CD14-positive monocyte (primary cell): Measurements from ENCODE around the gene VPS39. TPM values are rescaled to one million over a fixed set of nuclear protein-coding genes. Genes with fewer than 3 reads are reported as not detected.

Source experiments
- DNase-seq, 3 donors: peaks; one replicate each; pipeline ENCODE4 v3.0.0-alpha.2; 2011 to 2022
- H2AFZ ChIP-seq: 2 replicates; pipeline ENCODE4 v1.6.0; 2012; ENCODE audit warnings: mild to moderate bottlenecking, low read depth, low read length, inconsistent platforms; ENCODE audit not compliant: insufficient read depth, poor library complexity, severe bottlenecking
- H3K27ac ChIP-seq, 2 donors: 1 replicate in 1 of 2; 2 replicates in 1 of 2; pipeline ENCODE4 v1.5.1; 2012 to 2013; ENCODE audit warnings: low read length in 2 of 2, control low read depth in 1 of 2, inconsistent platforms in 1 of 2, low read depth in 1 of 2, mild to moderate bottlenecking in 1 of 2
- H3K27me3 ChIP-seq, 2 donors: one replicate each; pipeline versions ENCODE4 v1.6.0 to v1.6.1; 2011 to 2013; ENCODE audit warnings: low read length in 2 of 2; ENCODE audit not compliant: control insufficient read depth in 2 of 2, insufficient read depth in 2 of 2
- H3K36me3 ChIP-seq, 2 donors: replicated peaks in 1 of 2; 1 replicate in 1 of 2; 2 replicates in 1 of 2; pipeline versions ENCODE4 v1.5.1 to v1.6.1; 2012 to 2013; ENCODE audit warnings: low read length in 2 of 2, control low read depth in 1 of 2, inconsistent platforms in 1 of 2, mild to moderate bottlenecking in 1 of 2; ENCODE audit not compliant: insufficient read depth in 2 of 2, control insufficient read depth in 1 of 2
- H3K4me1 ChIP-seq, 2 donors: 1 replicate in 1 of 2; 2 replicates in 1 of 2; pipeline versions ENCODE4 v1.5.1 to v1.6.1; 2012 to 2013; ENCODE audit warnings: low read length in 2 of 2, control low read depth in 1 of 2, inconsistent platforms in 1 of 2, mild to moderate bottlenecking in 1 of 2, moderate library complexity in 1 of 2; ENCODE audit not compliant: insufficient read depth in 2 of 2, control insufficient read depth in 1 of 2
- H3K4me2 ChIP-seq: replicated peaks from 2 replicates; pipeline ENCODE3; 2012; ENCODE audit warnings: low read length, moderate library complexity, mild to moderate bottlenecking; ENCODE audit not compliant: poor library complexity, severe bottlenecking; ENCODE audit errors: extremely low read depth
- H3K4me3 ChIP-seq, 3 experiments: fragments of 200-600 bp in 1 of 3; sonication (generic) in 1 of 3; replicated peaks in 1 of 3; 1 replicate in 2 of 3; 2 replicates in 1 of 3; pipeline ENCODE4 v1.5.1; 2011 to 2013; ENCODE audit warnings: low read length in 3 of 3, mild to moderate bottlenecking in 3 of 3, control low read depth in 2 of 3, low read depth in 2 of 3, inconsistent platforms in 1 of 3, moderate library complexity in 1 of 3
- H3K79me2 ChIP-seq: 2 replicates; pipeline ENCODE4 v1.6.0; 2012; ENCODE audit warnings: mild to moderate bottlenecking, control low read depth, inconsistent platforms, low read length, moderate library complexity; ENCODE audit not compliant: insufficient read depth
- H3K9ac ChIP-seq: 2 replicates; pipeline ENCODE4 v1.6.0; 2017; ENCODE audit warnings: low read length, mild to moderate bottlenecking; ENCODE audit not compliant: insufficient read depth, poor library complexity, severe bottlenecking
- H3K9me3 ChIP-seq, 2 donors: replicated peaks in 1 of 2; 1 replicate in 1 of 2; 2 replicates in 1 of 2; pipeline versions ENCODE4 v1.5.1 to v1.6.1; 2012 to 2013; ENCODE audit warnings: low read length in 2 of 2, control low read depth in 1 of 2; ENCODE audit not compliant: control insufficient read depth in 1 of 2, insufficient read depth in 1 of 2
- H4K20me1 ChIP-seq: 2 replicates; pipeline ENCODE4 v1.6.0; 2012; ENCODE audit warnings: mild to moderate bottlenecking, low read length, control low read depth, moderate library complexity; ENCODE audit not compliant: insufficient read depth
- H3K27ac Mint-ChIP-seq, 7 donors: one replicate each; pipeline ENCODE4 v1.8.0; 2020; ENCODE audit warnings: mild to moderate bottlenecking in 7 of 7, mixed read lengths in 7 of 7, moderate library complexity in 6 of 7, inconsistent platforms in 2 of 7
- H3K27me3 Mint-ChIP-seq, 3 donors: one replicate each; pipeline ENCODE4 v1.8.0; 2021 to 2022; ENCODE audit warnings: low read depth in 3 of 3, mild to moderate bottlenecking in 3 of 3, mixed read lengths in 3 of 3, moderate library complexity in 3 of 3, inconsistent platforms in 1 of 3
- H3K36me3 Mint-ChIP-seq, 2 donors: one replicate each; pipeline ENCODE4 v1.8.0; 2020; ENCODE audit warnings: mixed read lengths in 2 of 2, inconsistent platforms in 1 of 2, mild to moderate bottlenecking in 1 of 2
- H3K4me1 Mint-ChIP-seq: one replicate; pipeline ENCODE4 v1.8.0; 2020; ENCODE audit warnings: mild to moderate bottlenecking, mixed read lengths
- H3K4me3 Mint-ChIP-seq, 2 donors: one replicate each; pipeline ENCODE4 v1.8.0; 2020; ENCODE audit warnings: mild to moderate bottlenecking in 2 of 2, mixed read lengths in 2 of 2, moderate library complexity in 1 of 2
- H3K9me3 Mint-ChIP-seq, 7 donors: one replicate each; pipeline ENCODE4 v1.8.0; 2020 to 2022; ENCODE audit warnings: mixed read lengths in 7 of 7, mild to moderate bottlenecking in 6 of 7, moderate library complexity in 6 of 7, inconsistent platforms in 2 of 7
- WGBS: methylation state at CpG from one replicate; pipeline ENCODE4 v1.1.5; 2013; ENCODE audit warnings: missing lambda C conversion rate; ENCODE audit not compliant: insufficient coverage; 5-methylcytosine and 5-hydroxymethylcytosine counted together
- intact Hi-C, 2 donors: fragments of 100-400 bp; cut with micrococcal nuclease; formaldehyde crosslinking; loops; one replicate each; pipeline versions ENCODE4 v1.15.0 to v1.15.1; 2023
- polyA plus RNA-seq, 3 donors: library from polyadenylated mRNA; depleted of rRNA in 1 of 3; unstranded in 2 of 3; stranded (reverse) in 1 of 3; fragments of 300-500 nt in 2 of 3; fragments of >200 nt in 1 of 3; fragmentation: Illumina TruSeq in 2 of 3; gene quantifications; 1 replicate in 2 of 3; 2 replicates in 1 of 3; pipeline ENCODE4 v1.2.3, GENCODE V29; 2012 to 2021
- TF ChIP-seq, protein P1 (sequence below): fragments of 200-600 bp; IDR thresholded peaks from one replicate; pipeline ENCODE4 v1.8.0; 2022; ENCODE audit warnings: antibody characterized with exemption, mild to moderate bottlenecking

VPS39 gene
- polyA plus RNA-seq, 3 donors: 16.8 to 102 (median 25.8) TPM

DNA sequence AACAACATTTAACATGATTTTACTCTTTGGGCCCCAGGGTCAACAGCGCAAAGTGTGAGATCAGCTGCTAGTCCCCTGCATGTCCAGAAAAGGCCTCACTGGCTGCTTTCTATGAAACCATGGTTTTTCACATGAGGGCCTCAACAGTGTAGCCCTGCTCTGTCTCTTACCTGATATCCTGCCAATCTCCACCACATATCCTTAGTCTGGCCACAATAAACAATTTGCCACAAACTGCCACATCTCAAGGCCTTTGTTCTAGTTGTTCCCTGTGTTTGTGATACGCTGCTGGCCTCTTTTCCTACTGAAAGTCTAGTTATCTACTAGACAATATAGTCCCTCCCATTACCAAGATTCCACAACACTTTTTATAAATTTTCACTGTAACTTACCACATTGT lies 17.7 kb downstream of the VPS39 start:
- intact Hi-C loops: no loop called here
- TF ChIP-seq, protein P1, sequence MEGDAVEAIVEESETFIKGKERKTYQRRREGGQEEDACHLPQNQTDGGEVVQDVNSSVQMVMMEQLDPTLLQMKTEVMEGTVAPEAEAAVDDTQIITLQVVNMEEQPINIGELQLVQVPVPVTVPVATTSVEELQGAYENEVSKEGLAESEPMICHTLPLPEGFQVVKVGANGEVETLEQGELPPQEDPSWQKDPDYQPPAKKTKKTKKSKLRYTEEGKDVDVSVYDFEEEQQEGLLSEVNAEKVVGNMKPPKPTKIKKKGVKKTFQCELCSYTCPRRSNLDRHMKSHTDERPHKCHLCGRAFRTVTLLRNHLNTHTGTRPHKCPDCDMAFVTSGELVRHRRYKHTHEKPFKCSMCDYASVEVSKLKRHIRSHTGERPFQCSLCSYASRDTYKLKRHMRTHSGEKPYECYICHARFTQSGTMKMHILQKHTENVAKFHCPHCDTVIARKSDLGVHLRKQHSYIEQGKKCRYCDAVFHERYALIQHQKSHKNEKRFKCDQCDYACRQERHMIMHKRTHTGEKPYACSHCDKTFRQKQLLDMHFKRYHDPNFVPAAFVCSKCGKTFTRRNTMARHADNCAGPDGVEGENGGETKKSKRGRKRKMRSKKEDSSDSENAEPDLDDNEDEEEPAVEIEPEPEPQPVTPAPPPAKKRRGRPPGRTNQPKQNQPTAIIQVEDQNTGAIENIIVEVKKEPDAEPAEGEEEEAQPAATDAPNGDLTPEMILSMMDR: no peak
- WGBS: 100% methylated on average over 2 of the region's 2 CpGs

DNA sequence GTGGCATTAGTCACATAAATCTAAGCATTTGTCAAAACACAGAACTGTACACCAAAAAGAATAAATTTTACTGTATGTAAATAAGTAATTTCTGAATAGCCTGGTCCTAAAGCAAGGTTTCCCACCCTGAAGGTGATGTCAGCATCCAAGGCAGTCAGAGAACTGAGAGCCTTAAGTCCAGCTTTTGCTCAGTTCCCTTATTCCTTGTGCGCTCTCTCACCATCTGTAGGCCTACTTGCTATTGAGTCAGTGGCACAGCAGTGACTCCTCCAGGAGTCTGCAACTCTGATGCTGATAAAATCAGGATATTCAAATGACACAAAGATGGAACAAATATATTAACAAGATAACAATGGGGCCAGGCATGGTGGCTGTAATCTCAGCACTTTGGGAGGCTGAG lies 22.3 kb downstream of the VPS39 start:
- H3K27me3 ChIP-seq: no peaks in the 10 kb centered on the region
- H3K4me1 ChIP-seq: peaks cover 25 to 31% of the 10 kb centered on the region in 2 donors
- H3K4me3 Mint-ChIP-seq: no peak overlapping the region
- H3K9me3 ChIP-seq: no peaks in the 10 kb centered on the region
- peak overlapping the region in 1 of 7 donors; percentile 30 for H3K27ac Mint-ChIP-seq
- peaks cover 0 to 2% (median 0%) of the 10 kb centered on the region in 7 donors for H3K9me3 Mint-ChIP-seq
- H3K27ac ChIP-seq: no peak overlapping the region
- H3K79me2 ChIP-seq: no peaks in the 10 kb centered on the region
- WGBS: no CpG with 5 or more reads among the region's 1 CpG
- no peak for DNase-seq
- peaks cover 25% of the 10 kb centered on the region for H3K4me1 Mint-ChIP-seq
- H4K20me1 ChIP-seq: peaks cover 6% of the 10 kb centered on the region
- H3K4me2 ChIP-seq: no peak overlapping the region
- H3K27me3 Mint-ChIP-seq: no peaks in the 10 kb centered on the region
- intact Hi-C loops: no loop called here
- TF ChIP-seq, protein P1: no peak
- H3K9ac ChIP-seq: no peak overlapping the region
- no peak overlapping the region for H3K4me3 ChIP-seq
- H3K36me3 ChIP-seq: peaks cover 62 to 89% of the 10 kb centered on the region in 2 donors
- peaks cover 70 to 88% of the 10 kb centered on the region in 2 donors for H3K36me3 Mint-ChIP-seq
- no peak overlapping the region for H2AFZ ChIP-seq

More for the DNA sequence above, 17.7 kb downstream of the VPS39 start:
- Histone ChIP-seq H3K4me1 (no peaks in the 10 kb centered on the region), H3K4me3 (no peak overlapping the region), H3K9ac (no peak overlapping the region), H4K20me1 (peaks cover 25% of the 10 kb centered on the region), H3K27ac (no peak overlapping the region), H3K79me2 (peaks cover 29% of the 10 kb centered on the region), H2AFZ (no peak overlapping the region), H3K27me3 (no peaks in the 10 kb centered on the region), H3K9me3 (no peaks in the 10 kb centered on the region), H3K4me2 (no peak overlapping the region), H3K36me3 (peaks cover 66 to 93% of the 10 kb centered on the region in 2 donors)
- Mint-ChIP-seq H3K27me3 (no peaks in the 10 kb centered on the region), H3K27ac (no peak overlapping the region), H3K36me3 (peaks cover 68 to 93% of the 10 kb centered on the region in 2 donors), H3K4me3 (no peak overlapping the region), H3K4me1 (peaks cover 2% of the 10 kb centered on the region), H3K9me3 (peaks cover 0 to 2% (median 0%) of the 10 kb centered on the region in 7 donors)
- no peak for DNase-seq
